ENCODE results near the gene ZFHX3.

DNA sequence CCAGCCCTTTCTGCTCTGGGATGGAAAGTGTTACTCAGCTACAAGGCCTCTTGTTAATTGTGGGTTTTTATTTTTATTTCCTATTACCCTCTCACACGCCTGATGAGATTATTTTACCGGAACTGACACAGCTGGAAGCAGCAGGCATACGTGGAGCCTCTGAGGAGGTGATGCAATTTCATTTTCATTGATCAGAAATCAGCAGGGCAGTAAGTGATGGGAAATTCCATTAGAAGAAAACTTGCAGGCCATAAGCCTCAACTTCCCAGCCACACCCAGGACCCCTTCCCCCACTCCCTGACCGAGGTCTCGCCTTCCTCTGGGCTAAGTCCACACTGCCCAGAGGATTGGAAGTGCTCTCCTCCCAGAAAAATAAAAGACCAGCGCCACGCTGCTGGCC, 69.7 kb downstream of the ZFHX3 start:
- no peak for TF ChIP-seq CTCF (IDR thresholded peaks at IDR 0.05; ENCODE audit: poor library complexity, severe bottlenecking)
- TF ChIP-seq EP300 (conservative IDR thresholded peaks at IDR 0.05; ENCODE audit: poor library complexity, severe bottlenecking), result no peak
- TF ChIP-seq EZH2 (IDR thresholded peaks at IDR 0.05; ENCODE audit: borderline replicate concordance, insufficient read depth, low read length, poor library complexity, severe bottlenecking), result no peak
- TF ChIP-seq POLR2AphosphoS5 (IDR thresholded peaks at IDR 0.05), result no peak
- no peak for TF ChIP-seq REST (IDR thresholded peaks at IDR 0.05; ENCODE audit: borderline replicate concordance)
- TF ChIP-seq MXI1 (conservative IDR thresholded peaks at IDR 0.05; ENCODE audit: poor library complexity, severe bottlenecking), result no peak
- TF ChIP-seq TAF1 (IDR thresholded peaks at IDR 0.05; ENCODE audit: low read depth), result no peak
- no peak for TF ChIP-seq SMC3 (conservative IDR thresholded peaks at IDR 0.05; ENCODE audit: poor library complexity)
- TF ChIP-seq RAD21 (conservative IDR thresholded peaks at IDR 0.05), result no peak

Data from neural cell (in vitro differentiated cells).